Brain microvascular endothelial cell (primary cell): ENCODE measurements around the gene GALNT10.

ENCODE experiments used
- DNase-seq: peaks from one replicate; pipeline ENCODE4 v3.0.0-alpha.2; 2020
- H3K27ac ChIP-seq: fragments of 250-450 bp; sonication (Bioruptor Pico); 2 replicates; pipeline ENCODE4 v1.5.1; 2020; ENCODE audit warnings: mild to moderate bottlenecking, moderate library complexity
- H3K27me3 ChIP-seq: fragments of 250-450 bp; sonication (Bioruptor Pico); replicated peaks from 2 replicates; pipeline ENCODE4 v1.5.1; 2020; ENCODE audit warnings: mild to moderate bottlenecking
- H3K36me3 ChIP-seq: fragments of 250-450 bp; sonication (Bioruptor Pico); replicated peaks from 2 replicates; pipeline ENCODE4 v1.5.1; 2020; ENCODE audit warnings: mild to moderate bottlenecking
- H3K4me3 ChIP-seq: 2 replicates; pipeline ENCODE4 v1.5.1; 2011; ENCODE audit warnings: low read depth, mild to moderate bottlenecking, control low read depth, low read length, moderate library complexity
- CTCF ChIP-seq: IDR thresholded peaks from 2 replicates; pipeline ENCODE4 v1.5.1; 2011; ENCODE audit warnings: low read depth, mild to moderate bottlenecking, moderate library complexity, low read length, control low read depth, inconsistent platforms; ENCODE audit errors: missing control alignments
- in situ Hi-C: cut with HindIII; loops from 2 replicates; pipeline ENCODE4 v1.10.0; 2017; ENCODE audit warnings: low sequenced_read_pairs, low pct_ligation_motif_present

Gene GALNT10

GRCh38 chr5:154401931-154402330 is 211.4 kb downstream of the GALNT10 start:
- no peak overlapping the region for H3K4me3 ChIP-seq
- H3K27ac ChIP-seq = no peak overlapping the region
- H3K27me3 ChIP-seq = no peaks in the 10 kb centered on the region
- no peaks in the 10 kb centered on the region for H3K36me3 ChIP-seq
- DNase-seq = no peak
- in situ Hi-C loops = no loop called here
- TF ChIP-seq CTCF = no peak

GRCh38 chr5:154402611-154403010 is 212.1 kb downstream of the GALNT10 start:
- TF ChIP-seq CTCF = no peak
- Histone ChIP-seq H3K4me3 (no peak overlapping the region), H3K36me3 (no peaks in the 10 kb centered on the region), H3K27me3 (no peaks in the 10 kb centered on the region), H3K27ac (no peak overlapping the region)
- no peak for DNase-seq
- in situ Hi-C loops = no loop called here

- in situ Hi-C loops = no loop called here
These were observed 212.7 kb downstream of the GALNT10 start for GRCh38 chr5:154403234-154403633.

GRCh38 chr5:154403776-154404387 is 213.3 kb downstream of the GALNT10 start:
- H3K36me3 ChIP-seq = no peaks in the 10 kb centered on the region
- no peak overlapping the region for H3K27ac ChIP-seq
- in situ Hi-C loops = no loop called here
- no peak for TF ChIP-seq CTCF
- H3K27me3 ChIP-seq = no peaks in the 10 kb centered on the region
- DNase-seq = no peak
- H3K4me3 ChIP-seq = no peak overlapping the region

More at GRCh38 chr5:154403234-154403633, 212.7 kb downstream of the GALNT10 start:
- Histone ChIP-seq H3K36me3 (no peaks in the 10 kb centered on the region), H3K27ac (no peak overlapping the region), H3K27me3 (no peaks in the 10 kb centered on the region), H3K4me3 (no peak overlapping the region)
- no peak for DNase-seq
- TF ChIP-seq CTCF = no peak

GRCh38 chr5:154405078-154405792 is 214.7 kb downstream of the GALNT10 start:
- in situ Hi-C loops = no loop called here
- Histone ChIP-seq H3K4me3 (peak overlapping the region; percentile 47), H3K27ac (peak overlapping the region; percentile 25), H3K27me3 (no peaks in the 10 kb centered on the region), H3K36me3 (peaks cover 4% of the 10 kb centered on the region)
- DNase-seq = peak; percentile 72
- peak; percentile 90 for TF ChIP-seq CTCF
